GM12878 (cell line): ENCODE measurements around the gene TMEM212. TPM values are rescaled to one million over a fixed set of nuclear protein-coding genes. Genes with fewer than 3 reads are reported as not detected.
A peak's percentile ranks its signal among the peaks of the same experiment; 100 is the strongest.

ENCODE experiments used
- ATAC-seq: fragments of 200-7000 bp; cut with Tn5 transposase; 3 replicates; pipeline ENCODE4 v1.9.1; 2020; ENCODE audit warnings: mild to moderate bottlenecking, moderate library complexity
- BruUV-seq: library from RNA; stranded (reverse); fragments of 400-500 nt; replicated peaks from 2 replicates; lab custom pipeline; 2021; lab: Mats Ljungman, UMichigan
- CTCF ChIA-PET: fragments of 300-600 bp; sonication (Branson Sonifier 250); formaldehyde crosslinking; extraction: SDS; loops from one replicate; lab custom pipeline; 2021; ENCODE audit warnings: inconsistent platforms; lab: Yijun Ruan, JAX
- POLR2A ChIA-PET: fragments of 350-600 bp; formaldehyde crosslinking; extraction: SDS; loops from one replicate; lab custom pipeline; 2021; ENCODE audit warnings: inconsistent platforms; lab: Charles Lee
- RAD21 ChIA-PET: fragments of 300-600 bp; sonication (Branson Sonifier 250); formaldehyde crosslinking; loops from one replicate; lab custom pipeline; 2023; ENCODE audit warnings: antibody characterized with exemption; ENCODE audit not compliant: unreplicated experiment; lab: Charles Lee
- SMC1A ChIA-PET: fragments of 300-600 bp; sonication (Branson Sonifier 250); formaldehyde crosslinking; loops from one replicate; lab custom pipeline; 2023; ENCODE audit not compliant: unreplicated experiment, uncharacterized antibody; lab: Charles Lee
- DNase-seq: peaks from one replicate; pipeline ENCODE4 v3.0.0-alpha.2; 2011; ENCODE audit warnings: low read depth, low spot score
- FAIRE-seq: peaks from 3 replicates; lab custom pipeline; 2011; peaks lifted over from hg19 to GRCh38; lab: Jason Lieb, UNC
- H2AFZ ChIP-seq: 2 replicates; pipeline ENCODE4 v1.6.0; 2011; ENCODE audit warnings: low read depth, low read length, control low read depth; ENCODE audit not compliant: control insufficient read depth
- H3K27ac ChIP-seq: 2 replicates; pipeline ENCODE4 v1.5.1; 2011; ENCODE audit warnings: control low read depth; ENCODE audit not compliant: control insufficient read depth, insufficient read depth
- H3K27me3 ChIP-seq, 2 experiments: replicated peaks in 1 of 2; 2 replicates each; pipeline versions ENCODE4 v1.6.0 to v1.6.1; 2011; ENCODE audit warnings: low read length in 1 of 2; ENCODE audit not compliant: control insufficient read depth in 2 of 2, insufficient read depth in 2 of 2
- H3K36me3 ChIP-seq, 2 experiments: 2 replicates each; pipeline ENCODE4 v1.5.1; 2011; ENCODE audit warnings: low read length in 1 of 2; ENCODE audit not compliant: control insufficient read depth in 2 of 2, insufficient read depth in 2 of 2
- H3K4me1 ChIP-seq: 2 replicates; pipeline ENCODE4 v1.6.1; 2011; ENCODE audit warnings: mild to moderate bottlenecking, low read length, moderate library complexity, mixed read lengths; ENCODE audit not compliant: control insufficient read depth, insufficient read depth
- H3K4me2 ChIP-seq: 2 replicates; pipeline ENCODE4 v1.6.0; 2011; ENCODE audit warnings: control low read depth; ENCODE audit not compliant: control insufficient read depth, insufficient read depth
- H3K4me3 ChIP-seq: fragments of 200-600 bp; sonication (generic); 2 replicates; pipeline ENCODE4 v1.5.1; 2016
- H3K79me2 ChIP-seq: 2 replicates; pipeline ENCODE4 v1.6.0; 2011; ENCODE audit warnings: low read length; ENCODE audit not compliant: control insufficient read depth, insufficient read depth
- H3K9ac ChIP-seq: 2 replicates; pipeline ENCODE4 v1.8.0; 2011; ENCODE audit warnings: low read length, control low read depth, mixed read lengths; ENCODE audit not compliant: control insufficient read depth, insufficient read depth
- H3K9me3 ChIP-seq: replicated peaks from 3 replicates; pipeline ENCODE4 v1.5.1; 2011; ENCODE audit warnings: mild to moderate bottlenecking, low read length; ENCODE audit not compliant: control insufficient read depth, insufficient read depth
- H4K20me1 ChIP-seq: 2 replicates; pipeline ENCODE4 v1.6.0; 2011; ENCODE audit not compliant: control insufficient read depth, insufficient read depth
- MLLT1 ChIP-seq: fragments of 450-650 bp; IDR thresholded peaks from 2 replicates; pipeline ENCODE4 v1.6.1; 2016; ENCODE audit warnings: mild to moderate bottlenecking
- NFYA ChIP-seq: IDR thresholded peaks from 2 replicates; pipeline ENCODE4 v1.6.1; 2011; ENCODE audit warnings: low read depth, mild to moderate bottlenecking, low read length, improper control_type of control experiment, borderline replicate concordance
- SIN3A ChIP-seq: IDR thresholded peaks from 2 replicates; pipeline ENCODE4 v1.6.1; 2012; ENCODE audit warnings: low read depth, low read length, improper control_type of control experiment
- ZBTB40 ChIP-seq: fragments of 450-650 bp; IDR thresholded peaks from 2 replicates; pipeline ENCODE4 v1.6.1; 2016; ENCODE audit warnings: mild to moderate bottlenecking, moderate library complexity, borderline replicate concordance
- ZNF207 ChIP-seq: fragments of 450-650 bp; IDR thresholded peaks from 2 replicates; pipeline ENCODE4 v1.6.1; 2014; ENCODE audit warnings: antibody characterized with exemption, mild to moderate bottlenecking, borderline replicate concordance
- ZNF217 ChIP-seq: fragments of 450-650 bp; IDR thresholded peaks from 2 replicates; pipeline ENCODE4 v1.6.1; 2017; ENCODE audit warnings: antibody characterized with exemption, mild to moderate bottlenecking
- ZNF687 ChIP-seq: fragments of 450-650 bp; IDR thresholded peaks from 2 replicates; pipeline ENCODE4 v1.6.1; 2017; ENCODE audit warnings: mild to moderate bottlenecking, moderate library complexity
- WGBS: methylation state at CpG from one replicate; pipeline ENCODE4 v1.1.6; 2016; ENCODE audit warnings: low lambda C conversion rate; ENCODE audit not compliant: insufficient replicate concordance, insufficient coverage; ENCODE audit errors: missing lambda C conversion rate; 5-methylcytosine and 5-hydroxymethylcytosine counted together
- in situ Hi-C: fragments of 300-500 bp; cut with MboI; formaldehyde crosslinking; loops from 9 replicates; pipeline ENCODE4 v1.14.3; 2018; ENCODE audit warnings: mixed read lengths
- intact Hi-C: fragments of 100-400 bp; cut with micrococcal nuclease; formaldehyde crosslinking; loops from one replicate; pipeline ENCODE4 v1.14.2; 2022; ENCODE audit not compliant: unreplicated experiment
- polyA plus RNA-seq, 11 experiments: library from polyadenylated mRNA; depleted of rRNA in 4 of 11; unstranded in 6 of 11; stranded (reverse) in 5 of 11; fragments of >200 nt; fragmentation: Nextera tagmentation in 4 of 11; fragmentation: Illumina TruSeq in 1 of 11; extraction: Ambion mirVana in 4 of 11; extraction: Trizol in 1 of 11; gene quantifications; 1 replicate in 1 of 11; 2 replicates in 10 of 11; pipeline versions ENCODE4 v1.2.1 to v1.2.3, GENCODE V29; 2011 to 2016; ENCODE audit warnings: inconsistent platforms in 2 of 11, missing spikeins in 2 of 11, low read depth in 1 of 11
- total RNA-seq, 4 experiments: library from RNA; depleted of rRNA in 3 of 4; stranded (reverse); fragments of >200 nt in 3 of 4; fragmentation: Illumina TruSeq in 1 of 4; extraction: Trizol in 1 of 4; gene quantifications; 2 replicates each; pipeline versions ENCODE4 v1.2.1 to v1.2.3, GENCODE V29; 2013 to 2021

TMEM212 gene
- total and polyA plus RNA-seq, 10 of the 15 experiments (the other 5 are each of a cell fraction or from before 2014, with no cell fraction given) = not detected

GRCh38 chr3:171807129-171807675 is 35.9 kb upstream of the TMEM212 start:
- no peak for FAIRE-seq
- DNase-seq = no peak
- in situ Hi-C loops = no loop called here
- ChIA-PET SMC1A (interaction anchor here (0.8 to 7.3 kb wide), 12 partner anchors 10 to 299 kb away, joined by 3 to 151 read pairs (median 10); no protein-coding TSS in a partner anchor), RAD21 (interaction anchor here (0.9 to 8.5 kb wide), 10 partner anchors 9 to 408 kb away, joined by 3 to 117 read pairs (median 13); no protein-coding TSS in a partner anchor), POLR2A (interaction anchor here (0.9 to 7.2 kb wide), 8 partner anchors 9 to 35 kb away, joined by 3 to 53 read pairs (median 8); no protein-coding TSS in a partner anchor), CTCF (interaction anchor here (0.7 to 6.9 kb wide), 6 partner anchors 9 to 35 kb away, joined by 4 to 76 read pairs (median 6); no protein-coding TSS in a partner anchor)
- Histone ChIP-seq H3K79me2 (peaks cover 9% of the 10 kb centered on the region), H4K20me1 (no peaks in the 10 kb centered on the region), H3K36me3 (no peaks in the 10 kb centered on the region), H3K27me3 (no peaks in the 10 kb centered on the region), H3K4me1 (peaks cover 5% of the 10 kb centered on the region; the same call in 1 of the 2 replicates), H3K9ac (no peak overlapping the region), H3K27ac (peak overlapping the region; percentile 47), H2AFZ (peak overlapping the region; percentile 16; the same call in 1 of the 2 replicates), H3K9me3 (no peaks in the 10 kb centered on the region), H3K4me2 (no peak overlapping the region), H3K4me3 (no peak overlapping the region)
- ATAC-seq = no peak
- 70% methylated on average over 7 of the region's 7 CpGs for WGBS
- intact Hi-C loops = loop anchor here (5.0 to 10.0 kb wide), 3 partner anchors 342 to 1450 kb away; partner anchors contain the start of genes SKIL and TNIK
- BruUV-seq = TSS peak; percentile 10
- TF ChIP-seq SIN3A (no peak), MLLT1 (peak; percentile 94), ZNF207 (no peak), ZNF217 (no peak), NFYA (no peak), ZBTB40 (peak; percentile 37; the same call in 1 of the 2 replicates), ZNF687 (no peak)
- TF ChIP-seq, all 136 proteins: peak for 2
